NCI-H82 (cell line): ENCODE measurements around the gene MRC2.
"Not testable (repeated sequence)": the region's sequence is repeated elsewhere in the genome, so short reads cannot be mapped to it uniquely, and the experiment has no call there.

Experiments
- DNase-seq: peaks from one replicate; lab custom pipeline; 2025; lab: John Stamatoyannopoulos, UW

Gene MRC2, protein sequence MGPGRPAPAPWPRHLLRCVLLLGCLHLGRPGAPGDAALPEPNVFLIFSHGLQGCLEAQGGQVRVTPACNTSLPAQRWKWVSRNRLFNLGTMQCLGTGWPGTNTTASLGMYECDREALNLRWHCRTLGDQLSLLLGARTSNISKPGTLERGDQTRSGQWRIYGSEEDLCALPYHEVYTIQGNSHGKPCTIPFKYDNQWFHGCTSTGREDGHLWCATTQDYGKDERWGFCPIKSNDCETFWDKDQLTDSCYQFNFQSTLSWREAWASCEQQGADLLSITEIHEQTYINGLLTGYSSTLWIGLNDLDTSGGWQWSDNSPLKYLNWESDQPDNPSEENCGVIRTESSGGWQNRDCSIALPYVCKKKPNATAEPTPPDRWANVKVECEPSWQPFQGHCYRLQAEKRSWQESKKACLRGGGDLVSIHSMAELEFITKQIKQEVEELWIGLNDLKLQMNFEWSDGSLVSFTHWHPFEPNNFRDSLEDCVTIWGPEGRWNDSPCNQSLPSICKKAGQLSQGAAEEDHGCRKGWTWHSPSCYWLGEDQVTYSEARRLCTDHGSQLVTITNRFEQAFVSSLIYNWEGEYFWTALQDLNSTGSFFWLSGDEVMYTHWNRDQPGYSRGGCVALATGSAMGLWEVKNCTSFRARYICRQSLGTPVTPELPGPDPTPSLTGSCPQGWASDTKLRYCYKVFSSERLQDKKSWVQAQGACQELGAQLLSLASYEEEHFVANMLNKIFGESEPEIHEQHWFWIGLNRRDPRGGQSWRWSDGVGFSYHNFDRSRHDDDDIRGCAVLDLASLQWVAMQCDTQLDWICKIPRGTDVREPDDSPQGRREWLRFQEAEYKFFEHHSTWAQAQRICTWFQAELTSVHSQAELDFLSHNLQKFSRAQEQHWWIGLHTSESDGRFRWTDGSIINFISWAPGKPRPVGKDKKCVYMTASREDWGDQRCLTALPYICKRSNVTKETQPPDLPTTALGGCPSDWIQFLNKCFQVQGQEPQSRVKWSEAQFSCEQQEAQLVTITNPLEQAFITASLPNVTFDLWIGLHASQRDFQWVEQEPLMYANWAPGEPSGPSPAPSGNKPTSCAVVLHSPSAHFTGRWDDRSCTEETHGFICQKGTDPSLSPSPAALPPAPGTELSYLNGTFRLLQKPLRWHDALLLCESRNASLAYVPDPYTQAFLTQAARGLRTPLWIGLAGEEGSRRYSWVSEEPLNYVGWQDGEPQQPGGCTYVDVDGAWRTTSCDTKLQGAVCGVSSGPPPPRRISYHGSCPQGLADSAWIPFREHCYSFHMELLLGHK (N-terminal part only)

DNA sequence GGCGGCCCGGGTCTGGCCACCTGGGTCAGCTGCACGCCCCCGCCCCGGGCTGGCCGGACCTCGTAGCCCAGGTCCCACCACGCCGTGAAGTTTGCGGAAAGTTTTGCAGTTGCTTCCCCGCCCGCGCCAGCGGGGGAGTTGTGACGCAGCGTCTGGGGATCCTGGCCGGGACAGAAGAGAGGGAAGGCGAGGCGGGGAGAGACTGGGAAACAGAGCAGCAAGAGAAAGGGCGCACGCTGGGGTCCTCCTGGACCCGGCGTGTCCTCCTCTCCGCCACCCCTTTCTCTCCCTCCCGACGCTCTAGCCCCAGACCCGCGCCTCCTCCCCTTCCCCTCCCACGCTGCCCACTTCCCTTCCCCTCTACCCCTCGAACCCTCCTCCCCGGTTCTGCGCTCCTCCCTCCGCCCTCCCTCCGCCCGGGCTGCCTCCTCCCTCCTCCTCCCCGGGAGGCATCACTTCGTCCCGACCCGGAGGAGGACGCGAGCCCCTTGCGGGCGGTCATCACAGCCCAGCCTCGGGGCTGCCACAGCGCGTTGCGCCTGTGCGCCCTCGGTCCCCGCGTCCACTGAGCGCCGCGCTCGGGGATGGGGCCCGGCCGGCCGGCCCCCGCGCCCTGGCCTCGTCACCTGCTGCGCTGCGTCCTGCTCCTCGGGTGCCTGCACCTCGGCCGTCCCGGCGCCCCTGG lies at the start of gene MRC2:
MRC2 (plus strand) TSS at position 452 of the 685 bp plus-strand sequence; CDS start at position 585, 133 bp downstream.
- DNase-seq = peak; percentile 43

- peak; percentile 95 for DNase-seq
Measured at GRCh38 chr17:62578757-62579487, 48.5 kb upstream of the MRC2 start.

GRCh38 chr17:62580947-62581346 lies 46.5 kb upstream of the MRC2 start:
- DNase-seq = no peak

DNA sequence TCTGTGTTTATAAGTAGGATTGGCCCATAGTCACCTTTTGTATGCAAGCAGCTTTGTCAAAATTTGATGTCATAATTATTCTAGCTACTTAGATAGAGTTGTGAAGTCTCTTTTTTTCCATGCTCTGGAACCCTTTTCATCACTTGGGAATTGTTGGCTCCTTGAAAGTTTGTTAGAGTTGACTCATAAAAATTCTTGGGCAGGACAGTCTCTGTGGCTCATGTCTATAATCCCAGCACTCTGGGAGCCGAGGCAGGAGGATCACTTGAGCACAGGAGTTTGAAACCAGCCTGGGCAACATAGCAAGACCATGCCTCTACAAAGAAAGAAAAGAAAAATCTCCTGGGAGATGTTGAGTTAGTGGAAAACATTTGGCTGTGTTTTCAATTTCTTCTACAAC lies 45.7 kb upstream of the MRC2 start:
- no peak for DNase-seq

- no peak for DNase-seq
Measured at GRCh38 chr17:62587554-62587953, 39.9 kb upstream of the MRC2 start.

DNA sequence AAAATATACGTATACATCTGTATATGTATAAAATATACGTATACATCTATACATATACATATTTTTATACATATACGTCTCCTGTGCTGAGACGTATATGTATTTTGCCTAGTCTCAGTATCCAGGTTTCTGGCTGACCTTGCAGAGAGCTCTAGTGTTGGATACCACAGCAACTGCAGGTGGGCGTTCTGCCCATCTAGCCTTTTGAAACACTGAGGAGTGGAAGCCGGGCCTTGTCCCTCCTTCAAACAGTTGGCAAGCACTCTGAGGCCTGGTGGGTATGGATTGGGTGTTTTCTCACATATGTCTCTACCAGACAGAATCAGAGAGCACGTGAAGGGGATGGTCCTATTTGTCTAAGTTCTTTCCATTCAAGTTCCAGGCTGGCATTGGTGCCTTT lies 39.4 kb upstream of the MRC2 start:
- no peak for DNase-seq

DNA sequence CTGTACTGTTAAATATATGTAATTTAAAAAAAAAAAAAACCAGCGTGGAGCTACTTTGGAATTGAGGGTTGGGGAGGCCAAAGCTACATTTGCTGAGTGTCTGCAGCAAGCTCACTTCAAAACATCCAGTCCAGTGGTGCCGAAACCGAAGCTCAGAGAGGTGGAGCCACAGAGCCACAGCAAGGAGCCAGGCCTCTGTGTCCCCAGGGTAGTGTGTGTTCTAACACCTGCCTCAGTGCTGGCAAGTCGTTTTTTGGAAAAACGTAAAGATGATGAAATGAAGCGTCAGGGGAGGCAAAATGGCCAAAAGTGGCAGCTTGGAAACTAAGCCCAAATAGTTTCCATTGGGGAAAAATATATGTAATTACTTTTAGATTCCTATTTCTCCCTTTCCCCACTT lies 36.1 kb upstream of the MRC2 start:
- DNase-seq = no peak

- not testable (repeated sequence) for DNase-seq
Measured at GRCh38 chr17:62591822-62592221, 35.6 kb upstream of the MRC2 start.

DNA sequence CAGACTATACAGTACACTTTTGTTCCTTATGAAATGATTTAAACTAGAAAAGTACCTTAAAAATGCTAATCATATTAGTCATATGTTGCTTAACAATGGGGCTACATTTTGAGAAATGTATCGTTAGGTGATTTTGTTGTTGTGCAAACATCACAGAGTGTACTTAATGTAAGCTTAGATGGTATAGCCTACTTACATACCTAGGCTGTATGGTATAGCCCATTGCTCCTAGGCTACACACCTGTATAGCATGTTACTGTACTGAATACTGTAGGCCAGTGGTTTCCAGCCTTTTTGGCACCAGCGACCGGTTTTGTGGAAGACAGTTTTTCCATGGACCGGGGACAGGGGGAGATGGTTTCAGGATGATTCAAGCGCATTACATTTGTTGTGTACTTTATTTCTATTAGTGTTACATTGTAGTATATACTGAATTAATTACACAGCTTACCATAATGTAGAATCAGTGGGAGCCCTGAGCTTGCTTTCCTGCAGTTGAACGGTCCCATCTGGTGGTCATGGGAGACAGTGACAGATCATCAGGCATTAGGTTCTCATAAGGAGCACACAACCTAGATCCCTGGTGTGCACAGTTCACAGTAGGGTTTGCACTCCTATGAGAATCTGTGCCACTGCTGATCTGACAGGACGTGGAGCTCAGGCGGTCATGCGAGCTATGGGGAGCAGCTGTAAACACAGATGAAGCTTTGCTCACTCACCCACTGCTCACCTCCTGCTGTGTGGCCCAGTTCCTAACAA lies 35.0 kb upstream of the MRC2 start:
- DNase-seq = peak; percentile 11

- DNase-seq = no peak
Measured at GRCh38 chr17:62595484-62595883, 32.0 kb upstream of the MRC2 start.

DNA sequence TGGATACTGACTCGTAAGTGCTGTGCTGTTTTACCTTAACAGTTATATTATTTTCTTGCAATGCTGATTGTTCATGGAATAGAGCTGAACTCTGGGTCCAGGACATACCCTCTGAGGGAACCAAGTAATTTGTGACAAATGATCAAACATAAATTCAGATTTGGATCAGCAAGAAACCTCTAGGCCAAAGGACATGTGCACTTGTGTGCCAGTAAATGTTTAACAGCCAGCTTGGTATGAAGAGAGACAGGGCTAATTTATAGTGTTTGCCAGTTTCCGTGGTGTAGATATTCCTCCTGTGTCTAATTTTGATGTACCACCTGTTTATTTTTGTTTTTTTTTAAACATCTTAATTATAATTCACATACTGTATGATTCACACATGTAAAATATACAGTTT lies 30.8 kb upstream of the MRC2 start:
- DNase-seq = no peak

DNA sequence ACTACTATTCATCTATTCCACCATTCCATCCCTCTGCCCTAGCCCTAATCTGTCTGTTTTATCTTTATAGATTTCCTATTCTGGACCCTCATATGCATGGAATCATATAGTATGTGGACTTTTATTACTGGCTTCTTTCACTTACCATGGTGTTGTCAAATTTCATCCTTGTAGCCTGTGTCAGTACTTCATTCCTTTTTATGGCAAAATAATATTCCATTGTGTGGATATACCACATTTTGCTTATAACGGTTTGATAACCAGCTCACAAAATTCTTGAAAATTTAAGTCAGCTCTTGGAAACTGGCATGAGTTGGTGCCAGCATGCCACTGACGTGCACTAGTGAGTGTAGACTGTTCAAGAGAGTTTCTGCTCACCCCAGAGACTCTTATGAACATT lies 30.3 kb upstream of the MRC2 start:
- no peak for DNase-seq

- DNase-seq = no peak
Measured at GRCh38 chr17:62597920-62598319, 29.6 kb upstream of the MRC2 start.

DNA sequence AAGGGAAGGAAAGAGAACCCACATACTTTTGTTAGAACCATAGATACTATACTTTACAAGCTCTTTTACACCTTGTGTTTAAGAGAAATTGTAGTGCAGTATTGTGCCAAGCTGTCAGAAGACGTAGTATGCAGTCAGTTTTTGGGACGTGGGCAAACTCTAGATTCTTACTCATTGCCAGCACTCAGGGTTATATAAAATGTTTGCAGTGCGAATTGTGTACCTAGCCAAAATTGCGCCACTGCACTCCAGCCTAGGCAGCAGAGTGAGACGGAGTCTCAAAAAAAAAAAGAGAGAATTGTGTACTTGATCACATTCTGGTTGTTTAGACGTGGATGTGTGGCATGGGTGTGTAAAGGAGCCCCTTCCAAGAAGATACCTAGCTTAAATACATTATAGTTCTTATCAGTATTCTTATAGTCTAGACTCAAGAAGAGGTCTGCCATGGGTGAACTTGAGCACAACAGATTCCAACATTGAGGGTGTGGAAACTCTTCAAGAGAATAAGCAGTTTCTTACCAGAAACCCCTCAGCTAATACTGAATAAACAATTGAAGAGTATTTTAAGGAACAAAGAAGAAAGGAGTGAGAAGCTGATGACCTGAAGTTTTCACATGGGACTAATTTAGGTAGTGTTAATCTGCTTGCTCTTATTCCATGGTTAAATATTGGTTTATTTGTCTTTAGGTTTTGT lies 27.4 kb upstream of the MRC2 start:
- DNase-seq = no peak

GRCh38 chr17:62600805-62601204 lies 26.7 kb upstream of the MRC2 start:
- no peak for DNase-seq

DNA sequence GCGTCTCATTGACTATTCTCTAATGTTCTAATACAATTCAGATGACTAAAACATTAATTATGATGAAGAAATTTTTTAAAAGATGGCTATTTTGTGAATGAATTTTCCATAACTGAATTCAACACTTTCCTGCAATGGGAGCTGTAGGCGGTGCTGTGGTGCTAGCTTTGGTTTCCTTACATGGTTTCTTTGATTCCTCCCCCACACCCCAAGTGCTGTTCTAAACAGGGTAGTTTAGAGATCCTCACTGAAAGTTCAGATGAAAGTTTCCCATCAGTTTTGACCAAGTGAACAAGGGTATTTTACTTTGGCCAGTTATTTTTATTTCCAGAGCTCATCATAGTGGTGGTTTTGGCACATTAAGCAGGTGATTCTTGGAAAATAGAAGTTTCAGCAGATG lies 26.0 kb upstream of the MRC2 start:
- DNase-seq = no peak

DNA sequence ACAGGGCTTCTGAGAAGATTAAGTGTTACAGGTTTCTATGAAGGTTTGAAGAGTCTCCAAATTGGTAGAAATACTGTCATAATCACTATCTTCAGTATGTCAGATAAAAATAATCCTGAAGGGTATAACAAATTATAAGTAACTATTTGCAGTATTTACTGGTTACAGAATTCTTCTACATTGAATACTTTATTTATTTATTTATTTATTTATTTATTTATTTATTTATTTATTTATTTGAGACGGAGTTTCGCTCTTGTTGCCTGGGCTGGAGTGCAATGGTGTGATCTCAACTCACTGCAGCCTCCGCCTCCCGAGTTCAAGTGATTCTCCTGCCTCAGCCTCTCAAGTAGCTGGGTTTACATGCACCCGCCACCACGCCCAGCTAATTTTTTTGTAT lies 23.7 kb upstream of the MRC2 start:
- DNase-seq = not testable (repeated sequence)

GRCh38 chr17:62605588-62605987 lies 21.9 kb upstream of the MRC2 start:
- DNase-seq = no peak

DNA sequence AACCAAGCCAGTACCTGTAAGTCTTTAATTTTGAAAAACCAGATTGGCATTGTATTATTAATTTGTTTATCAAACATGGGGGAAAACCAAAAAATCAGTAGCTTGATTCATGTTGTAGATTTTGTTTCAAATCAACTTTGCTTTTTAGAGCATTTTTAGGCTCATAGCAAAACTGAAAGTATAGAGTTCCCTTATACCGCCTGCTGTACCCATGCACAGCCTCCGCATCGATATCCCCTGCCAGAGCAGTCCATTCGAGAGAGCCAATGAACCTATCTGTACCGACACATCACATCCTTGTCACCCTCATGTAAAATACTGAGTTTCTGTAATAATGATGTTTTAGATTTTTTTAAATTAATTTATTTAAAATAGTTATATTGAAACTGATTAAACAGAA lies 16.2 kb upstream of the MRC2 start:
- no peak for DNase-seq

DNA sequence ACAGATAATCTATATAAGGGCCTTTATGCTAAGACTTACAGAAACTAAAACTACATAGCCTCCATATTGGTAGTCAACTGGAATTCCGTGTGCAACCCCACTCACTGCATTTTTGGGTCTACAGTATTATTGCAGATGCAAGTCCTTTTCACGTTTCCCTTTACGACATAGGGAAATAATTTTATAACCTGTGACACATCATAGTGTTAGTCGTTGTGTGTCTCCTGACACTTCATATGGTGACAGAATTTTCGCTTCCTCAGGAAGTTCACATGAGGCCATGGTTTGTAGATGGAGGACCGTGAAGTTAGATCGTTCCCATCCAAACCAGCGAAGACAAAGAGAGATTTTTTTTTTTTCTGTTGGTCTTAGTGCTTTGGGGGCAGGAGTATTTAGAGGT lies 15.7 kb upstream of the MRC2 start:
- DNase-seq = no peak
